Karpas-422 (cell line): ENCODE measurements around the gene LAMA3. TPM values are rescaled to one million over a fixed set of nuclear protein-coding genes. Genes with fewer than 3 reads are reported as not detected.

ENCODE experiments used
- DNase-seq: peaks from one replicate; pipeline ENCODE4 v3.0.0-alpha.2; 2015
- H2AFZ ChIP-seq: fragments of 200-600 bp; sonication (generic); 2 replicates; pipeline ENCODE4 v1.6.1; 2014; ENCODE audit warnings: antibody characterized with exemption, low read length, mixed read lengths
- H3K27ac ChIP-seq: fragments of 200-600 bp; sonication (generic); 2 replicates; pipeline ENCODE4 v1.5.1; 2014; ENCODE audit warnings: mild to moderate bottlenecking, low read length, moderate library complexity
- H3K27me3 ChIP-seq: fragments of 200-600 bp; sonication (generic); 2 replicates; pipeline ENCODE4 v1.6.1; 2014; ENCODE audit warnings: low read length, mixed read lengths
- H3K36me3 ChIP-seq: fragments of 200-600 bp; sonication (generic); 2 replicates; pipeline ENCODE4 v1.6.1; 2014; ENCODE audit warnings: low read length, mixed read lengths; ENCODE audit not compliant: insufficient read depth
- H3K4me1 ChIP-seq: fragments of 200-600 bp; sonication (generic); 2 replicates; pipeline ENCODE4 v1.6.1; 2014; ENCODE audit warnings: mild to moderate bottlenecking, low read length, mixed read lengths
- H3K4me2 ChIP-seq: fragments of 200-600 bp; sonication (generic); 2 replicates; pipeline ENCODE4 v1.6.1; 2014; ENCODE audit warnings: low read length, low read depth, mild to moderate bottlenecking; ENCODE audit not compliant: poor library complexity, severe bottlenecking
- H3K4me3 ChIP-seq: fragments of 200-600 bp; sonication (generic); 2 replicates; pipeline ENCODE4 v1.5.1; 2014; ENCODE audit warnings: mild to moderate bottlenecking, antibody characterized with exemption, low read length, mixed read lengths
- H3K79me2 ChIP-seq: fragments of 200-600 bp; sonication (generic); 2 replicates; pipeline ENCODE4 v1.6.1; 2014; ENCODE audit warnings: mild to moderate bottlenecking, low read length, mixed read lengths
- H3K9ac ChIP-seq: fragments of 200-600 bp; sonication (generic); 2 replicates; pipeline ENCODE4 v1.6.0; 2014; ENCODE audit warnings: low read length
- H3K9me2 ChIP-seq: fragments of 200-600 bp; sonication (generic), shearing (Covaris generic); replicated peaks from 2 replicates; pipeline ENCODE4 v1.6.0; 2014; ENCODE audit warnings: mild to moderate bottlenecking, low read length, moderate library complexity; ENCODE audit not compliant: insufficient read depth
- H3K9me3 ChIP-seq: fragments of 300-700, 200-600 bp; sonication (generic); 2 replicates; pipeline ENCODE4 v1.6.1; 2014; ENCODE audit warnings: low read length, mixed read lengths
- H4K20me1 ChIP-seq: fragments of 200-600 bp; sonication (generic); 2 replicates; pipeline ENCODE4 v1.6.1; 2014; ENCODE audit warnings: mild to moderate bottlenecking, antibody characterized with exemption, low read length, low read depth; ENCODE audit not compliant: insufficient read depth
- total RNA-seq: library from RNA; depleted of rRNA; stranded (reverse); fragments of >200 nt; shearing (Covaris generic); gene quantifications from 2 replicates; pipeline ENCODE4 v1.2.3, GENCODE V29; 2014; ENCODE audit warnings: low replicate concordance

The LAMA3 gene
- total RNA-seq, 1 experiment from 2014 or later = not detected

GRCh38 chr18:23977719-23978483 is 288.6 kb downstream of the LAMA3 start:
- no peak overlapping the region for H2AFZ ChIP-seq
- no peaks in the 10 kb centered on the region for H3K27me3 ChIP-seq
- H3K27ac ChIP-seq = no peak overlapping the region
- H3K9me2 ChIP-seq = no peaks in the 10 kb centered on the region
- no peak overlapping the region for H3K4me3 ChIP-seq
- no peaks in the 10 kb centered on the region for H4K20me1 ChIP-seq
- H3K36me3 ChIP-seq = no peaks in the 10 kb centered on the region
- no peaks in the 10 kb centered on the region for H3K9me3 ChIP-seq
- H3K79me2 ChIP-seq = no peaks in the 10 kb centered on the region
- DNase-seq = no peak
- H3K4me1 ChIP-seq = no peaks in the 10 kb centered on the region
- no peak overlapping the region for H3K4me2 ChIP-seq
- no peak overlapping the region for H3K9ac ChIP-seq

- Histone ChIP-seq H3K9me3 (no peaks in the 10 kb centered on the region), H3K27ac (no peak overlapping the region), H3K4me1 (no peaks in the 10 kb centered on the region), H3K4me3 (no peak overlapping the region), H3K4me2 (no peak overlapping the region), H3K9me2 (no peaks in the 10 kb centered on the region), H3K79me2 (no peaks in the 10 kb centered on the region), H3K27me3 (no peaks in the 10 kb centered on the region), H4K20me1 (no peaks in the 10 kb centered on the region), H3K36me3 (no peaks in the 10 kb centered on the region), H2AFZ (no peak overlapping the region), H3K9ac (no peak overlapping the region)
- no peak for DNase-seq
Measured at GRCh38 chr18:23981369-23981980, 292.2 kb downstream of the LAMA3 start.

- Histone ChIP-seq H3K4me2 (no peak overlapping the region), H4K20me1 (no peaks in the 10 kb centered on the region), H3K79me2 (no peaks in the 10 kb centered on the region), H3K36me3 (no peaks in the 10 kb centered on the region), H3K9me3 (no peaks in the 10 kb centered on the region), H3K27ac (no peak overlapping the region), H2AFZ (no peak overlapping the region), H3K9me2 (no peaks in the 10 kb centered on the region), H3K27me3 (no peaks in the 10 kb centered on the region), H3K4me1 (no peaks in the 10 kb centered on the region), H3K4me3 (no peak overlapping the region), H3K9ac (no peak overlapping the region)
- no peak for DNase-seq
Measured at GRCh38 chr18:23982155-23983079, 293.2 kb downstream of the LAMA3 start.

- Histone ChIP-seq H3K27me3 (no peaks in the 10 kb centered on the region), H3K9me2 (no peaks in the 10 kb centered on the region), H3K36me3 (no peaks in the 10 kb centered on the region), H3K79me2 (no peaks in the 10 kb centered on the region), H3K9ac (no peak overlapping the region), H3K4me2 (no peak overlapping the region), H3K4me1 (no peaks in the 10 kb centered on the region), H3K9me3 (no peaks in the 10 kb centered on the region), H4K20me1 (no peaks in the 10 kb centered on the region), H3K27ac (no peak overlapping the region), H2AFZ (no peak overlapping the region), H3K4me3 (no peak overlapping the region)
- no peak for DNase-seq
Measured at GRCh38 chr18:23983112-23983511, 293.9 kb downstream of the LAMA3 start.

- no peak for DNase-seq
- Histone ChIP-seq H3K4me1 (no peaks in the 10 kb centered on the region), H3K27ac (no peak overlapping the region), H3K9me2 (no peaks in the 10 kb centered on the region), H3K4me3 (no peak overlapping the region), H2AFZ (no peak overlapping the region), H4K20me1 (no peaks in the 10 kb centered on the region), H3K36me3 (no peaks in the 10 kb centered on the region), H3K27me3 (no peaks in the 10 kb centered on the region), H3K4me2 (no peak overlapping the region), H3K79me2 (no peaks in the 10 kb centered on the region), H3K9ac (no peak overlapping the region), H3K9me3 (no peaks in the 10 kb centered on the region)
Measured at GRCh38 chr18:23986600-23987359, 297.5 kb downstream of the LAMA3 start.

GRCh38 chr18:23990474-23991410 is 301.5 kb downstream of the LAMA3 start:
- H3K27ac ChIP-seq = no peak overlapping the region

More at GRCh38 chr18:23990474-23991410, 301.5 kb downstream of the LAMA3 start:
- Histone ChIP-seq H3K9me3 (no peaks in the 10 kb centered on the region), H3K4me3 (no peak overlapping the region), H3K9me2 (no peaks in the 10 kb centered on the region), H3K36me3 (no peaks in the 10 kb centered on the region), H3K4me2 (no peak overlapping the region), H3K9ac (no peak overlapping the region), H3K79me2 (no peaks in the 10 kb centered on the region), H2AFZ (no peak overlapping the region), H3K4me1 (no peaks in the 10 kb centered on the region), H3K27me3 (no peaks in the 10 kb centered on the region), H4K20me1 (no peaks in the 10 kb centered on the region)
- no peak for DNase-seq
